ENCODE measurements around the gene TAMM41.
A peak's percentile ranks its signal among the peaks of the same experiment; 100 is the strongest.
"Not testable (repeated sequence)": the region's sequence is repeated elsewhere in the genome, so short reads cannot be mapped to it uniquely, and the experiment has no call there.

TAMM41 gene, protein sequence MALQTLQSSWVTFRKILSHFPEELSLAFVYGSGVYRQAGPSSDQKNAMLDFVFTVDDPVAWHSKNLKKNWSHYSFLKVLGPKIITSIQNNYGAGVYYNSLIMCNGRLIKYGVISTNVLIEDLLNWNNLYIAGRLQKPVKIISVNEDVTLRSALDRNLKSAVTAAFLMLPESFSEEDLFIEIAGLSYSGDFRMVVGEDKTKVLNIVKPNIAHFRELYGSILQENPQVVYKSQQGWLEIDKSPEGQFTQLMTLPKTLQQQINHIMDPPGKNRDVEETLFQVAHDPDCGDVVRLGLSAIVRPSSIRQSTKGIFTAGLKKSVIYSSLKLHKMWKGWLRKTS

DNA sequence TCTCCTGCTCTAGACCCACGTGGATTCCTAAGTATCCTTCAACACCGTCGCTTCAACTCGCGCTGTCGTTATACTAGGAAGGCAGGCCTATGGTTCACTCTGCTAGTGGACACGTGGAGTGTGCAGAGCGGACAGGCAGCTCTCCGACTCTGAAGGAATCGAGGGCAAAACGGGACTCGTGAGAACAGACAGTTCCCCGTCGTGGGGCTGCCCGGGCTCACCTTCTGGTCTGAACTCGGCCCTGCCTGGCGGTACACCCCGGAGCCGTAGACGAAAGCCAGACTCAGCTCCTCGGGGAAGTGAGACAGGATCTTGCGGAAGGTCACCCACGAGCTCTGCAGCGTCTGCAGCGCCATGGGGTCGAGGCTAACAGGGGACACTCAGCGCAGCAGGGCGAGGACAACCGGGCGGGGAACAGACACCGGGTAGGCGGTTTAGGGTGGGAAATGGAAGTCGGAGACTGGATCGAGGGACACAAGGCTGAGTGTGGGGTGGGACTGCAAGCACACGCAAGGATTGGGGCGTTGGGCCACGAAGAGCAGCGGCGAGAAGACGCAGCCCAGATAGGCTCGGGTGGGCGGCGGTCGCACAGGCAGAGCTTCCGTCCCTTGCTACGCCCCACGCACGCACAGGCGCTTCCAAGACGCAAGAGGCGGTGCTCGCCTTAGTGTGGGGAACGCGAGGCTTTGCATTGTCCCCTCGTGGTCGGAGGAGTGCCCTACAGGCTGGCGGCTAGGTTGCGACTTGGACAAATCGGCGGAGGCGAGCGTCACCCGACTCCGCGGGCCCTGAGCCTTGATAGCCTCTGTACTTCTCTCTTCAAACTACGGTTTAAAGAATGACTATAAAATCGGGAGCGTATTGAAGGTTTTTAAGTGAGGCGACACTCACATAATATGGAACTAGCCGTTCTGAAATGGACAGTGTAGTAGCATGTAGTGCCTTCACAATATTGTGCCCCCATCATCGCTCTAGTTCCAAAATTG, at the start of gene TAMM41:
TAMM41 (minus strand) TSS at position 605 of the 986 bp plus-strand sequence; CDS start at position 356, 249 bp downstream.
- H3K4me1 ChIP-seq (ENCODE audit: control insufficient read depth in 5 of 5, insufficient read depth in 5 of 5, low read length in 5 of 5) = peaks cover 9 to 43% (median 26%) of the 10 kb centered on the region in 5 donors
- H3K4me3 ChIP-seq (ENCODE audit: low read depth in 1 of 5, low read length in 5 of 5) = peak within 1 kb of the TSS; percentile 88 to 99 (median 96)
- H3K27ac ChIP-seq (ENCODE audit: low read depth, low read length) = peak within 1 kb of the TSS; percentile 90
- no peaks in the 10 kb centered on the region for H3K9me3 ChIP-seq (ENCODE audit: control insufficient read depth in 5 of 5, low read length in 5 of 5)
- H3K9ac ChIP-seq (ENCODE audit: low read length in 5 of 5) = peak within 1 kb of the TSS; percentile 75 to 94 (median 85)
- H3K36me3 ChIP-seq (ENCODE audit: control insufficient read depth in 5 of 5, insufficient read depth in 5 of 5, low read length in 5 of 5) = peaks cover 4 to 23% (median 17%) of the 10 kb centered on the region in 5 donors
- H3K27me3 ChIP-seq (ENCODE audit: control insufficient read depth in 5 of 5, insufficient read depth in 4 of 5, low read length in 5 of 5) = no peaks in the 10 kb centered on the region

DNA sequence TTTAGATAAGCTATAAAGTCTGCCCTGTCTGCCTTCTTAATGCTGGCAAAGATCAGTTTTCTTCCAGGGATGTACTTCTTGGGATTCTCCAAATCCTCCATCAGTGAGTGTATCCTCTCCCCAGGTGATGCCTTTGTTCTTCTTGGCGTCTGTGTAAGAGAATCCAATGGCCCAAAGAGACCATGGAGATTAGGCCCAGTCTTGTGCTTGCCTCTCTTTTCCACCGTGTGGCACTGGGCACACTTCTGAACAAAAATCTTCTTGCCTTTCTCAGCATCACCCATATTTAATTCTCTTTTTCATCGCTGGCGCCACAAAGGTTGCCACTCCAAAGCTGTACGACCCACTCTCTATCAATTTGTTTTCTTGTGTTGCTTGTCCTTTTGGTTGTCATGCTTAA, 32.2 kb upstream of the TAMM41 start:
- no peaks in the 10 kb centered on the region for H3K27me3 ChIP-seq (ENCODE audit: control insufficient read depth in 5 of 5, insufficient read depth in 4 of 5, low read length in 5 of 5)
- H3K4me3 ChIP-seq (ENCODE audit: low read depth in 1 of 5, low read length in 5 of 5) = no peak overlapping the region
- H3K9me3 ChIP-seq (ENCODE audit: control insufficient read depth in 5 of 5, low read length in 5 of 5) = no peaks in the 10 kb centered on the region
- H3K27ac ChIP-seq (ENCODE audit: low read depth, low read length) = no peak overlapping the region
- no peaks in the 10 kb centered on the region for H3K36me3 ChIP-seq (ENCODE audit: control insufficient read depth in 5 of 5, insufficient read depth in 5 of 5, low read length in 5 of 5)
- H3K9ac ChIP-seq (ENCODE audit: low read length in 5 of 5) = no peak overlapping the region
- no peaks in the 10 kb centered on the region for H3K4me1 ChIP-seq (ENCODE audit: control insufficient read depth in 5 of 5, insufficient read depth in 5 of 5, low read length in 5 of 5)

DNA sequence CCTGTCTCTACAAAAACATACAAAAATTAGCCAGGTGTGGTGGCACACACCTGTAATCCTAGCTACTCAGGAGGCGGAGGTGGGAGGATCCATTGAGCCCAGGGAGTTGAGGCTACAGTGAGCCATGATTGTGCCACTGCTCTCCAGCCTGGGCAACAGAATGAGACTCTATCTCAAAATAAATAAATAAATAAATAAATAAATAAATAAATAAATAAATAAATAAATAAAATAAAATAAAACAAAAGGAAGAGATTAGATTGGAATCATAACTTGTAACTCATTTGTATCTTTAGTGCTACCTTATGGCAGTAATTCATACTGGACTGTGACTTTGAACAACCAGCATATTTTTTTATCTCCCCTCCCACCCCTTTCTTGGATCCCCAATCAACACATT, 28.0 kb upstream of the TAMM41 start:
- H3K4me1 ChIP-seq (ENCODE audit: control insufficient read depth in 5 of 5, insufficient read depth in 5 of 5, low read length in 5 of 5); H3K4me3 ChIP-seq (ENCODE audit: low read depth in 1 of 5, low read length in 5 of 5); H3K36me3 ChIP-seq (ENCODE audit: control insufficient read depth in 5 of 5, insufficient read depth in 5 of 5, low read length in 5 of 5); H3K9ac ChIP-seq (ENCODE audit: low read length in 5 of 5); H3K27me3 ChIP-seq (ENCODE audit: control insufficient read depth in 5 of 5, insufficient read depth in 4 of 5, low read length in 5 of 5); H3K27ac ChIP-seq (ENCODE audit: low read depth, low read length); H3K9me3 ChIP-seq (ENCODE audit: control insufficient read depth in 5 of 5, low read length in 5 of 5): not testable (repeated sequence)

DNA sequence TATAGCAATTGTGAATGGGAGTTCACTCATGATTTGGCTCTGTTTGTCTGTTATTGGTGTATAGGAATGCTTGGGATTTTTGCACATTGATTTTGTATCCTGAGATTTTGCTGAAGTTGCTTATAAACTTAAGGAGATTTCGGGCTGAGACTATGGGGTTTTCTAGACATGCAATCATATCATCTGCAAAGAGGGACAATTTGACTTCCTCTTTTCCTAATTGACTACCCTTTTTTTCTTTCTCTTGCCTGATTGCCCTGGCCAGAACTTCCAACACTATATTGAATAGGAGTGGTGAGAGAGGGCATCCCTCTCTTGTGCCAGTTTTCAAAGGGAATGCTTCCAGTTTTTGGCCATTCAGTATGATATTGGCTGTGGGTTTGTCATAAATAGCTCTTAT, 17.1 kb upstream of the TAMM41 start:
- H3K27me3 ChIP-seq (ENCODE audit: control insufficient read depth in 5 of 5, insufficient read depth in 4 of 5, low read length in 5 of 5); H3K9me3 ChIP-seq (ENCODE audit: control insufficient read depth in 5 of 5, low read length in 5 of 5); H3K27ac ChIP-seq (ENCODE audit: low read depth, low read length); H3K36me3 ChIP-seq (ENCODE audit: control insufficient read depth in 5 of 5, insufficient read depth in 5 of 5, low read length in 5 of 5); H3K4me3 ChIP-seq (ENCODE audit: low read depth in 1 of 5, low read length in 5 of 5); H3K4me1 ChIP-seq (ENCODE audit: control insufficient read depth in 5 of 5, insufficient read depth in 5 of 5, low read length in 5 of 5); H3K9ac ChIP-seq (ENCODE audit: low read length in 5 of 5): not testable (repeated sequence)

DNA sequence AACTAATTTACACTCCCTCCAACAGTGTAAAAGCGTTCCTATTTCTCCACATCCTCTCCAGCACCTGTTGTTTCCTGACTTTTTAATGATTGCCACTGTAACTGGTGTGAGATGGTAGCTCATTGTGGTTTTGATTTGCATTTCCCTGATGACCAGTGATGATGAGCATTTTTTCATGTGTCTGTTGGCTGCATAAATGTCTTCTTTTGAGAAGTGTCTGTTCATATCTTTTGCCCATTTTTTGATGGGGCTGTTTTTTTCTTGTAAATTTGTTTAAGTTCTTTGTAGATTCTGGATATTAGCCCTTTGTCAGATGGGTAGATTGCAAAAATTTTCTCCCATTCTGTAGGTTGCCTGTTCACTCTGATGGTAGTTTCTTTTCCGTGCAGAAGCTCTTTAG, 15.9 kb upstream of the TAMM41 start:
- H3K36me3 ChIP-seq (ENCODE audit: control insufficient read depth in 5 of 5, insufficient read depth in 5 of 5, low read length in 5 of 5); H3K9ac ChIP-seq (ENCODE audit: low read length in 5 of 5); H3K4me1 ChIP-seq (ENCODE audit: control insufficient read depth in 5 of 5, insufficient read depth in 5 of 5, low read length in 5 of 5); H3K27ac ChIP-seq (ENCODE audit: low read depth, low read length); H3K27me3 ChIP-seq (ENCODE audit: control insufficient read depth in 5 of 5, insufficient read depth in 4 of 5, low read length in 5 of 5); H3K4me3 ChIP-seq (ENCODE audit: low read depth in 1 of 5, low read length in 5 of 5); H3K9me3 ChIP-seq (ENCODE audit: control insufficient read depth in 5 of 5, low read length in 5 of 5): not testable (repeated sequence)

DNA sequence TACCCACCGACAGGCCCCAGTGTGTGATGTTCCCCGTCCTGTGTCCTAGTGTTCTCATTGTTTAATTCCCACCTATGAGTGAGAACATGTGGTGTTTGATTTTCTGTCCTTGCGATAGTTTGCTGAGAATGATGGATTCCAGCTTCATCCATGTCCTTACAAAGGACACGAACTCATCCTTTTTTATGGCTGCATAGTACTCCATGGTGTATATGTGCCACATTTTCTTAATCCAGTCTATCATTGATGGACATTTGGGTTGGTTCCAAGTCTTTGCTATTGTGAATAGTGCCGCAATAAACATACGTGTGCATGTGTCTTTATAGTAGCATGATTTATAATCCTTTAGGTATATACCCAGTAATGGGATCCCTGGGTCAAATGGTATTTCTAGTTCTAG, 15.5 kb upstream of the TAMM41 start:
- H3K4me3 ChIP-seq (ENCODE audit: low read depth in 1 of 5, low read length in 5 of 5); H3K27me3 ChIP-seq (ENCODE audit: control insufficient read depth in 5 of 5, insufficient read depth in 4 of 5, low read length in 5 of 5); H3K36me3 ChIP-seq (ENCODE audit: control insufficient read depth in 5 of 5, insufficient read depth in 5 of 5, low read length in 5 of 5); H3K9ac ChIP-seq (ENCODE audit: low read length in 5 of 5); H3K9me3 ChIP-seq (ENCODE audit: control insufficient read depth in 5 of 5, low read length in 5 of 5); H3K4me1 ChIP-seq (ENCODE audit: control insufficient read depth in 5 of 5, insufficient read depth in 5 of 5, low read length in 5 of 5); H3K27ac ChIP-seq (ENCODE audit: low read depth, low read length): not testable (repeated sequence)

DNA sequence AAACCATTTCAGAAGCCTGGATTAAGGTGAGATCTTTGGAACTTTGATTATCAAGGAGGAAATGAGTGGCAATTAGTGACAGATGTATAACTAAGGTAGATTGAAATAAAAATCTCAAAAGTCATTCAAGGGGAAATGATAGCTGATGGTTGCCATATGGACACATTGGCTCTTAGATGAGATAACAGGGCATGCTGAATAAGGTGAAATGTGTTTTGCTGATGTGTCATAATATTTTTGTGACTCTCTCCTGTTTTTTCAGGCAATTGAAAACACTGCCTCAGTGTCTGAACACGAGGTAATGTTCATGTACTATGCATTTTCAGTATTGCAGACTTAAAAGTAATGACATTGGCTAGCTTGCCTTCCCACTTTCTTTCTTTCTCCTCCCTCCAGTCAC, 13.5 kb upstream of the TAMM41 start:
- not testable (repeated sequence) for H3K9ac ChIP-seq (ENCODE audit: low read length in 5 of 5); H3K9me3 ChIP-seq (ENCODE audit: control insufficient read depth in 5 of 5, low read length in 5 of 5); H3K4me1 ChIP-seq (ENCODE audit: control insufficient read depth in 5 of 5, insufficient read depth in 5 of 5, low read length in 5 of 5)

DNA sequence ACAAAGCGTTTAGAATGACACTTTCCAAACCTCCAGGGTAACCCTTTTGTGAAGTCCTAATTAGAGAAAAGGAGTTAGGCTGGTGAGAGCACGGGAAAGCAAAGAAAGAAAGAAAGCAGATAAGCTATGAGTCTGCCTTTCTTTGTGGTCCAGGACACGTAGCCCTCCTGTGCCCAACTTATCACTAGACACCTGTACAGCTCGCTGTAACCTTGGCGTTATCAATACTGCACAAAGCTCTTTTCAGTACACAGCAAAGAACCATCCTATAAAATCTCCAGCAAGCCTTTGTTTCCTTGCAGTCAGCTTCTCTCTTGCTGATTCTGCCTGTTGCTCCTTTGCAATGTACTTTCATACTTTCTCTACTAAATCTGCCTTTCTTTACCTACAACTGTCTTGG, 6.8 kb upstream of the TAMM41 start:
- no peaks in the 10 kb centered on the region for H3K36me3 ChIP-seq (ENCODE audit: control insufficient read depth in 5 of 5, insufficient read depth in 5 of 5, low read length in 5 of 5)
- peaks cover 0 to 10% (median 0%) of the 10 kb centered on the region in 5 donors for H3K4me1 ChIP-seq (ENCODE audit: control insufficient read depth in 5 of 5, insufficient read depth in 5 of 5, low read length in 5 of 5)
- no peak overlapping the region for H3K9ac ChIP-seq (ENCODE audit: low read length in 5 of 5)
- peaks cover 0 to 2% (median 0%) of the 10 kb centered on the region in 5 donors for H3K9me3 ChIP-seq (ENCODE audit: control insufficient read depth in 5 of 5, low read length in 5 of 5)
- H3K27me3 ChIP-seq (ENCODE audit: control insufficient read depth in 5 of 5, insufficient read depth in 4 of 5, low read length in 5 of 5) = no peaks in the 10 kb centered on the region
- H3K27ac ChIP-seq (ENCODE audit: low read depth, low read length) = no peak overlapping the region
- no peak overlapping the region for H3K4me3 ChIP-seq (ENCODE audit: low read depth in 1 of 5, low read length in 5 of 5)

More for the DNA sequence above, 13.5 kb upstream of the TAMM41 start:
- H3K4me3 ChIP-seq (ENCODE audit: low read depth in 1 of 5, low read length in 5 of 5); H3K27ac ChIP-seq (ENCODE audit: low read depth, low read length); H3K27me3 ChIP-seq (ENCODE audit: control insufficient read depth in 5 of 5, insufficient read depth in 4 of 5, low read length in 5 of 5); H3K36me3 ChIP-seq (ENCODE audit: control insufficient read depth in 5 of 5, insufficient read depth in 5 of 5, low read length in 5 of 5): not testable (repeated sequence)

DNA sequence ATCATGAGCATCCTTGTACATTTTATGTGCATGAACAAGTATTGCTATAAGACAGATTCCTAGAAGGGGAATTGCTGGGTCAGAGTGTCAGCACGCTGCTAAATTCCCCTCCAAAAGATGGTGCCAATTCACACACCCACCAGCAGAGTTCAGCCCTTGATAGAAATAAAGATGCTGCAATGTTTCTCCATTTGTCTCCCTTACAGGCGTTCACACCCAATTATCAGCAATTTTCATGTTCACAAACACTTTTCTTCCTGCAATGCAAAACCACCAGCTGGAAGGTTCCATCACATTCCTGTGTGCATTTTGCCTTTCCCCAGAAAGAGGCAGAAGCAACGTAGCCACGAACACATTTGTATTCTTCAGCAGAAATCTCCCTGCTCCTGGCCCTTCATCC, 3.3 kb upstream of the TAMM41 start:
- H3K9me3 ChIP-seq (ENCODE audit: control insufficient read depth in 5 of 5, low read length in 5 of 5) = no peaks in the 10 kb centered on the region
- H3K4me1 ChIP-seq (ENCODE audit: control insufficient read depth in 5 of 5, insufficient read depth in 5 of 5, low read length in 5 of 5) = peaks cover 8 to 36% (median 22%) of the 10 kb centered on the region in 5 donors
- no peak overlapping the region for H3K4me3 ChIP-seq (ENCODE audit: low read depth in 1 of 5, low read length in 5 of 5)
- no peaks in the 10 kb centered on the region for H3K27me3 ChIP-seq (ENCODE audit: control insufficient read depth in 5 of 5, insufficient read depth in 4 of 5, low read length in 5 of 5)
- no peak overlapping the region for H3K9ac ChIP-seq (ENCODE audit: low read length in 5 of 5)
- no peak overlapping the region for H3K27ac ChIP-seq (ENCODE audit: low read depth, low read length)
- no peaks in the 10 kb centered on the region for H3K36me3 ChIP-seq (ENCODE audit: control insufficient read depth in 5 of 5, insufficient read depth in 5 of 5, low read length in 5 of 5)

DNA sequence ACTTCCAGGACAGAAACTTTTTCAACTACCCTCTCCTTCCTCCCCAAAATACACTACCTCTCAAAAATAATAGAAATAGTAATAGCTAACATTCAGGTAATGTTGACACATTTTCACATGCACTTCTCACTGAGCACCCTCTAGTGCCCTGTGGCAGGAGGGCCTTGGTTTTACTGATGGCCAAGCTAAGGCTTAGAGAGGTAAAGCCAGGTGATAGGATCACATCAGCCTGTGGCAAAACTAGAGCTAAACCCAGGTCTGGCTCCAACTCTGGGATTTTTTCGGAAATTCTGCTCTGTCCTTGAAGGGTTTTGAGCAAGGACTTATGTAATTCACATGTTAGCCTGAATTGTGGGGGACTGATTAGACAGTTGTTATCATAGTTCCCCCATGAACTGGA, 922 bp upstream of the TAMM41 start:
- H3K4me3 ChIP-seq (ENCODE audit: low read depth in 1 of 5, low read length in 5 of 5) = peak overlapping the region in 2 of 5 donors; percentile 88 to 99
- peak overlapping the region; percentile 90 for H3K27ac ChIP-seq (ENCODE audit: low read depth, low read length)
- H3K9ac ChIP-seq (ENCODE audit: low read length in 5 of 5) = no peak overlapping the region
- H3K4me1 ChIP-seq (ENCODE audit: control insufficient read depth in 5 of 5, insufficient read depth in 5 of 5, low read length in 5 of 5) = peaks cover 9 to 43% (median 26%) of the 10 kb centered on the region in 5 donors
- peaks cover 4 to 15% (median 10%) of the 10 kb centered on the region in 5 donors for H3K36me3 ChIP-seq (ENCODE audit: control insufficient read depth in 5 of 5, insufficient read depth in 5 of 5, low read length in 5 of 5)
- no peaks in the 10 kb centered on the region for H3K9me3 ChIP-seq (ENCODE audit: control insufficient read depth in 5 of 5, low read length in 5 of 5)
- H3K27me3 ChIP-seq (ENCODE audit: control insufficient read depth in 5 of 5, insufficient read depth in 4 of 5, low read length in 5 of 5) = no peaks in the 10 kb centered on the region
